Nephron progenitor cell (in vitro differentiated cells): Measurements from ENCODE around the gene MAML2.

Experiments
- DNase-seq: peaks from one replicate; pipeline ENCODE4 v3.0.0; 2021
- H3K27ac Mint-ChIP-seq: 2 replicates; pipeline ENCODE4 v1.8.0; 2021; ENCODE audit warnings: mild to moderate bottlenecking, moderate library complexity, mixed read lengths
- H3K27me3 Mint-ChIP-seq: 2 replicates; pipeline ENCODE4 v1.8.0; 2021; ENCODE audit warnings: mild to moderate bottlenecking, low read depth, mixed read lengths; ENCODE audit not compliant: poor library complexity
- H3K36me3 Mint-ChIP-seq: 2 replicates; pipeline ENCODE4 v1.8.0; 2021; ENCODE audit warnings: low read depth, mixed read lengths
- H3K4me1 Mint-ChIP-seq: 2 replicates; pipeline ENCODE4 v1.8.0; 2021; ENCODE audit warnings: mixed read lengths
- H3K4me3 Mint-ChIP-seq: 2 replicates; pipeline ENCODE4 v1.8.0; 2021; ENCODE audit warnings: mild to moderate bottlenecking, moderate library complexity, mixed read lengths
- H3K9me3 Mint-ChIP-seq: 2 replicates; pipeline ENCODE4 v1.8.0; 2021; ENCODE audit warnings: mild to moderate bottlenecking, moderate library complexity, mixed read lengths
- TF ChIP-seq, protein P1 (sequence below): fragments of 200-600 bp; sonication (generic); IDR thresholded peaks from 2 replicates; pipeline ENCODE4 v1.5.0; 2021; ENCODE audit warnings: antibody characterized with exemption

The MAML2 gene

GRCh38 chr11:96056576-96056975 lies 286.4 kb downstream of the MAML2 start:
- Mint-ChIP-seq H3K4me1 (peaks cover 41% of the 10 kb centered on the region), H3K4me3 (no peak overlapping the region), H3K36me3 (peaks cover 13% of the 10 kb centered on the region), H3K9me3 (no peaks in the 10 kb centered on the region), H3K27ac (no peak overlapping the region), H3K27me3 (no peaks in the 10 kb centered on the region)
- DNase-seq = no peak
- TF ChIP-seq, protein P1, sequence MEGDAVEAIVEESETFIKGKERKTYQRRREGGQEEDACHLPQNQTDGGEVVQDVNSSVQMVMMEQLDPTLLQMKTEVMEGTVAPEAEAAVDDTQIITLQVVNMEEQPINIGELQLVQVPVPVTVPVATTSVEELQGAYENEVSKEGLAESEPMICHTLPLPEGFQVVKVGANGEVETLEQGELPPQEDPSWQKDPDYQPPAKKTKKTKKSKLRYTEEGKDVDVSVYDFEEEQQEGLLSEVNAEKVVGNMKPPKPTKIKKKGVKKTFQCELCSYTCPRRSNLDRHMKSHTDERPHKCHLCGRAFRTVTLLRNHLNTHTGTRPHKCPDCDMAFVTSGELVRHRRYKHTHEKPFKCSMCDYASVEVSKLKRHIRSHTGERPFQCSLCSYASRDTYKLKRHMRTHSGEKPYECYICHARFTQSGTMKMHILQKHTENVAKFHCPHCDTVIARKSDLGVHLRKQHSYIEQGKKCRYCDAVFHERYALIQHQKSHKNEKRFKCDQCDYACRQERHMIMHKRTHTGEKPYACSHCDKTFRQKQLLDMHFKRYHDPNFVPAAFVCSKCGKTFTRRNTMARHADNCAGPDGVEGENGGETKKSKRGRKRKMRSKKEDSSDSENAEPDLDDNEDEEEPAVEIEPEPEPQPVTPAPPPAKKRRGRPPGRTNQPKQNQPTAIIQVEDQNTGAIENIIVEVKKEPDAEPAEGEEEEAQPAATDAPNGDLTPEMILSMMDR = no peak

- peaks cover 36% of the 10 kb centered on the region for H3K4me1 Mint-ChIP-seq
- H3K9me3 Mint-ChIP-seq = no peaks in the 10 kb centered on the region
- TF ChIP-seq, protein P1 = no peak
- no peaks in the 10 kb centered on the region for H3K27me3 Mint-ChIP-seq
- no peak overlapping the region for H3K4me3 Mint-ChIP-seq
- peaks cover 13% of the 10 kb centered on the region for H3K36me3 Mint-ChIP-seq
- peak overlapping the region; percentile 90 for H3K27ac Mint-ChIP-seq
- DNase-seq = no peak
Measured at GRCh38 chr11:96055706-96056387, 287.1 kb downstream of the MAML2 start.

GRCh38 chr11:96054870-96055705 lies 287.9 kb downstream of the MAML2 start:
- H3K27me3 Mint-ChIP-seq = no peaks in the 10 kb centered on the region
- H3K4me1 Mint-ChIP-seq = peaks cover 33% of the 10 kb centered on the region
- H3K9me3 Mint-ChIP-seq = no peaks in the 10 kb centered on the region
- peak overlapping the region; percentile 23 for H3K4me3 Mint-ChIP-seq
- DNase-seq = no peak
- H3K27ac Mint-ChIP-seq = peak overlapping the region; percentile 90
- peaks cover 13% of the 10 kb centered on the region for H3K36me3 Mint-ChIP-seq
- TF ChIP-seq, protein P1 = peak; percentile 53

DNA sequence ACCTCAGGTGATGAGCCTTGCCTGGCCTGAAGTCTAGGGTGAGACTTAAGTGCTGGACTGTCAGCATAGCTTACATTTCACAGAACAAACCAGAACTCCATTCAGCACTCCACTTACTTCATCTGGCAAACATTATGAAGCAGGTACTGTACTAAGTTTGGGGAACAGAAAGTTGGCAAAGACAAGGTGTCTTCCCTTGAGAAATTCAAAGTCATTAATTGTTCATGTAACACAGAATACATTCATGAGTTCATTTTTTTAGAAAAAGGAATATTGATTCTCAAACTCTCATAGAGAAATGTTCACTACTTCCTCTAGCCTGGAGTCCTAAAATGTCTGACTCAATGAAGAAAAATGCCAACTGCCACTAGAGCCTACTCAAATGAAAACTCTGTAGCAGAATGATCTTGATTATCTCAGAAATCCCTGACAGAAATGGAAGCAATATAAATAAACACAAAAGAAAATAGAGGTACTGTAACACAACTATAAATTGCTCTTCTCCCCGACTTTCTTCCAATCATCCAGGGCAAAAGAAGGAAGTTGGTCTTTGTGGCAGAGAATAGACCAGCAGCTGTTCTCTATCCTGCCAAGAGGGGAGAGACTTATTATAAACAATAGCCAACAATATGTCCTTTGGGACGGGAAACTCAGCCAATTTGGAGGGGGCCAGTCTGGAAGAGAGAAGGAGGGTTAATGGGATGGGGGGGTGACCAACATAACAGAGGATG lies 289.9 kb downstream of the MAML2 start:
- no peaks in the 10 kb centered on the region for H3K9me3 Mint-ChIP-seq
- no peak for DNase-seq
- H3K36me3 Mint-ChIP-seq = peaks cover 13% of the 10 kb centered on the region
- TF ChIP-seq, protein P1 = no peak
- H3K27me3 Mint-ChIP-seq = no peaks in the 10 kb centered on the region
- no peak overlapping the region for H3K27ac Mint-ChIP-seq
- no peak overlapping the region for H3K4me3 Mint-ChIP-seq
- H3K4me1 Mint-ChIP-seq = peaks cover 33% of the 10 kb centered on the region

GRCh38 chr11:96051820-96052219 lies 291.2 kb downstream of the MAML2 start:
- peaks cover 7% of the 10 kb centered on the region for H3K36me3 Mint-ChIP-seq
- no peaks in the 10 kb centered on the region for H3K27me3 Mint-ChIP-seq
- no peaks in the 10 kb centered on the region for H3K9me3 Mint-ChIP-seq
- peaks cover 37% of the 10 kb centered on the region for H3K4me1 Mint-ChIP-seq
- no peak for DNase-seq
- H3K27ac Mint-ChIP-seq = no peak overlapping the region
- no peak overlapping the region for H3K4me3 Mint-ChIP-seq
- TF ChIP-seq, protein P1 = no peak
